Kidney glomerular epithelial cell (primary cell): ENCODE data around the gene NELFA.
"Not testable (repeated sequence)": the region's sequence is repeated elsewhere in the genome, so short reads cannot be mapped to it uniquely, and the experiment has no call there.

ENCODE experiments used
- DNase-seq: peaks from one replicate; lab custom pipeline; 2025; lab: John Stamatoyannopoulos, UW

The NELFA gene

GRCh38 chr4:1993718-1994516, 14.9 kb downstream of the NELFA start:
- not testable (repeated sequence) for DNase-seq

GRCh38 chr4:1993169-1993516, 15.6 kb downstream of the NELFA start:
- DNase-seq, result no peak

- no peak for DNase-seq
Measured at GRCh38 chr4:1992468-1993168, 16.2 kb downstream of the NELFA start.

GRCh38 chr4:1991596-1992434, 17.0 kb downstream of the NELFA start:
- no peak for DNase-seq

GRCh38 chr4:1991087-1991486, 17.7 kb downstream of the NELFA start:
- DNase-seq, result no peak

- DNase-seq, result no peak
Measured at GRCh38 chr4:1990676-1991075, 18.1 kb downstream of the NELFA start.

GRCh38 chr4:1990348-1990645, 18.5 kb downstream of the NELFA start:
- DNase-seq, result no peak

GRCh38 chr4:1989533-1990347, 19.0 kb downstream of the NELFA start:
- DNase-seq, result no peak

- DNase-seq, result no peak
Measured at GRCh38 chr4:1988327-1988724, 20.4 kb downstream of the NELFA start.

- DNase-seq, result no peak
Measured at GRCh38 chr4:1987721-1988326, 20.9 kb downstream of the NELFA start.

GRCh38 chr4:1987296-1987695, 21.5 kb downstream of the NELFA start:
- no peak for DNase-seq

- DNase-seq, result no peak
Measured at GRCh38 chr4:1986578-1987210, 22.1 kb downstream of the NELFA start.

- DNase-seq, result no peak
Measured at GRCh38 chr4:1985780-1986577, 22.8 kb downstream of the NELFA start.

- no peak for DNase-seq
Measured at GRCh38 chr4:1985294-1985693, 23.5 kb downstream of the NELFA start.

GRCh38 chr4:1984406-1985191, 24.2 kb downstream of the NELFA start:
- no peak for DNase-seq

GRCh38 chr4:1983846-1984405, 24.8 kb downstream of the NELFA start:
- no peak for DNase-seq

- no peak for DNase-seq
Measured at GRCh38 chr4:1983053-1983845, 25.5 kb downstream of the NELFA start.
